ENCODE data around the gene ABR. TPM values are rescaled to one million over a fixed set of nuclear protein-coding genes. Genes with fewer than 3 reads are reported as not detected.

Gene ABR
- total and polyA plus RNA-seq, 4 donors, result 2.7 to 12.9 (median 6.8) TPM

DNA sequence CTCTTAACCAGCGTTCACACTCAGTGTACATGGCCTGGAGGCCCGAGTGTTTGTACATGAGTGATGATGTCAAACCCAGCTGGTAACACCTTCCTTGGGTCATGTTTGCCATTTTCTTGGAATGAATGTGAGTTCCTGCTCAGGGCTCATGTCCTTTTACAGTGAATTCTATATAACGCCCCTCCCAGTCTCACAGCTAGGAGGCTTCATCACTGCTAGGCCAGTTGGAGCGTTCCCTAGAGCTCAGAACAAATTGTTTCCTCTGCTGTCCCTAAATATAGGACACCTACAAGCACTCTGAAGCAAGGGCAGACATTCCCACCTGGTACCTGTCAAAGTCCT lies 177.4 kb downstream of the ABR start:
- H3K36me3 ChIP-seq (ENCODE audit: control insufficient read depth in 4 of 4, insufficient read depth in 3 of 4, low read depth in 1 of 4, low read length in 3 of 4), result peaks cover 3 to 23% (median 13%) of the 10 kb centered on the region in 4 donors
- TF ChIP-seq GABPA (IDR thresholded peaks at IDR 0.05 in 1 of 2, conservative IDR thresholded peaks at IDR 0.05 in 1 of 2) (no peak), SP1 (IDR thresholded peaks at IDR 0.05) (no peak), YY1 (IDR thresholded peaks at IDR 0.05) (no peak), HNF4A (conservative IDR thresholded peaks at IDR 0.05) (no peak), RXRA (IDR thresholded peaks at IDR 0.05) (no peak), NR2F2 (IDR thresholded peaks at IDR 0.05) (no peak), FOXA1 (IDR thresholded peaks at IDR 0.05) (no peak)
- TF ChIP-seq, protein P1, sequence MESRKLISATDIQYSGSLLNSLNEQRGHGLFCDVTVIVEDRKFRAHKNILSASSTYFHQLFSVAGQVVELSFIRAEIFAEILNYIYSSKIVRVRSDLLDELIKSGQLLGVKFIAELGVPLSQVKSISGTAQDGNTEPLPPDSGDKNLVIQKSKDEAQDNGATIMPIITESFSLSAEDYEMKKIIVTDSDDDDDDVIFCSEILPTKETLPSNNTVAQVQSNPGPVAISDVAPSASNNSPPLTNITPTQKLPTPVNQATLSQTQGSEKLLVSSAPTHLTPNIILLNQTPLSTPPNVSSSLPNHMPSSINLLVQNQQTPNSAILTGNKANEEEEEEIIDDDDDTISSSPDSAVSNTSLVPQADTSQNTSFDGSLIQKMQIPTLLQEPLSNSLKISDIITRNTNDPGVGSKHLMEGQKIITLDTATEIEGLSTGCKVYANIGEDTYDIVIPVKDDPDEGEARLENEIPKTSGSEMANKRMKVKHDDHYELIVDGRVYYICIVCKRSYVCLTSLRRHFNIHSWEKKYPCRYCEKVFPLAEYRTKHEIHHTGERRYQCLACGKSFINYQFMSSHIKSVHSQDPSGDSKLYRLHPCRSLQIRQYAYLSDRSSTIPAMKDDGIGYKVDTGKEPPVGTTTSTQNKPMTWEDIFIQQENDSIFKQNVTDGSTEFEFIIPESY (IDR thresholded peaks at IDR 0.05), result no peak
- H3K27me3 ChIP-seq (ENCODE audit: control insufficient read depth in 4 of 4, insufficient read depth in 4 of 4, low read length in 3 of 4), result no peaks in the 10 kb centered on the region
- peaks cover 2 to 46% (median 34%) of the 10 kb centered on the region in 4 donors for H3K4me1 ChIP-seq (ENCODE audit: control insufficient read depth in 4 of 4, insufficient read depth in 4 of 4, low read length in 3 of 4)
- H3K4me3 ChIP-seq (ENCODE audit: low read depth in 1 of 3, low read length in 3 of 3), result no peak overlapping the region
- H3K9me3 ChIP-seq (ENCODE audit: control insufficient read depth in 4 of 4, low read length in 3 of 4), result no peaks in the 10 kb centered on the region
- H3K27ac ChIP-seq (ENCODE audit: low read depth in 1 of 2, low read length in 2 of 2), result peak overlapping the region in 1 of 2 donors; percentile 6
- no peak for DNase-seq (ENCODE audit: low spot score)
- no peak overlapping the region for H3K9ac ChIP-seq (ENCODE audit: low read depth in 1 of 2, low read length in 2 of 2)
- 84% methylated on average over 4 of the region's 4 CpGs for WGBS

DNA sequence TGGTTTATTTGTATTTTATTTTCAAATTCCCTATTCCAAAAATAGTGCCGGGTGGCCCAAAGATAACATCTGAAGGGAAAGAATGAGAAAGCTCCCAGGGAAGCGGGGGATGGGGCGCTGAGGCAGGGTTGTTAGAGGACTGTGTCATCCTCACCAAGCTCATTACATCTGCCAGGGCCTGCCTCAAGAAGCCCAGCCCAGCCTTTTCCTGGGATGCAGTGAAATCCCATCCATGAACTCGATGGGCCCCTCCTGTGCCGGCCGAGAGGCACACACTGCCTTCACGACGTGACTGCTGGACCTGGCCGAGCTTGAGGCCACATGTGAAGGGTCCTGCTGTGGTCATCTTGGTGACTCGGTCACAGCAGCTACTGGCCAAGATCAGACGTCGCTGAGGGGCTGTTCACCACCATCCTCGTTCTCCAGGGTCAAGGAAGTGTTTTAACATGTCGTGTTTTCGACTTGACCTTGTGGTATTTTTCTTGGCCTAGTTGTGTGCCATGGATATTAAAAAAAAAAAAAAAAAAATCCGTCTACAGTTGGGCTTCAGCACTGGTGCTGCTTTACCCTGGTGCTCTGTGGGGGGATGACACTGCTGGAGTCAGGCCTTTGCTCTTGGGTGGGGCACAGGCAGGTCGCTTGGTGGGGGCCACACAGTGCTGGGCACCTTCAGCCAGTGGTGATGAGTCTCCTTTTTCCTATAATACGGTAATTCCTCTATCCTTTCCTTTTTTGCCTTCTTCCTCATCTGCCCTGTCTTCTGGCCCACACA lies 178.0 kb downstream of the ABR start:
- Histone ChIP-seq H3K9ac (ENCODE audit: low read depth in 1 of 2, low read length in 2 of 2) (no peak overlapping the region), H3K4me3 (ENCODE audit: low read depth in 1 of 3, low read length in 3 of 3) (no peak overlapping the region), H3K27me3 (ENCODE audit: control insufficient read depth in 4 of 4, insufficient read depth in 4 of 4, low read length in 3 of 4) (no peaks in the 10 kb centered on the region), H3K27ac (ENCODE audit: low read depth in 1 of 2, low read length in 2 of 2) (peak overlapping the region in 1 of 2 donors; percentile 16), H3K9me3 (ENCODE audit: control insufficient read depth in 4 of 4, low read length in 3 of 4) (no peaks in the 10 kb centered on the region), H3K4me1 (ENCODE audit: control insufficient read depth in 4 of 4, insufficient read depth in 4 of 4, low read length in 3 of 4) (peaks cover 2 to 48% (median 35%) of the 10 kb centered on the region in 4 donors), H3K36me3 (ENCODE audit: control insufficient read depth in 4 of 4, insufficient read depth in 3 of 4, low read depth in 1 of 4, low read length in 3 of 4) (peaks cover 3 to 23% (median 13%) of the 10 kb centered on the region in 4 donors)
- WGBS, result 82% methylated on average over 18 of the region's 18 CpGs
- TF ChIP-seq GABPA (IDR thresholded peaks at IDR 0.05 in 1 of 2, conservative IDR thresholded peaks at IDR 0.05 in 1 of 2) (no peak), HNF4G (IDR thresholded peaks at IDR 0.05) (no peak), TAF1 (conservative IDR thresholded peaks at IDR 0.05) (no peak), YY1 (IDR thresholded peaks at IDR 0.05) (no peak)
- no peak for DNase-seq (ENCODE audit: low spot score)

DNA sequence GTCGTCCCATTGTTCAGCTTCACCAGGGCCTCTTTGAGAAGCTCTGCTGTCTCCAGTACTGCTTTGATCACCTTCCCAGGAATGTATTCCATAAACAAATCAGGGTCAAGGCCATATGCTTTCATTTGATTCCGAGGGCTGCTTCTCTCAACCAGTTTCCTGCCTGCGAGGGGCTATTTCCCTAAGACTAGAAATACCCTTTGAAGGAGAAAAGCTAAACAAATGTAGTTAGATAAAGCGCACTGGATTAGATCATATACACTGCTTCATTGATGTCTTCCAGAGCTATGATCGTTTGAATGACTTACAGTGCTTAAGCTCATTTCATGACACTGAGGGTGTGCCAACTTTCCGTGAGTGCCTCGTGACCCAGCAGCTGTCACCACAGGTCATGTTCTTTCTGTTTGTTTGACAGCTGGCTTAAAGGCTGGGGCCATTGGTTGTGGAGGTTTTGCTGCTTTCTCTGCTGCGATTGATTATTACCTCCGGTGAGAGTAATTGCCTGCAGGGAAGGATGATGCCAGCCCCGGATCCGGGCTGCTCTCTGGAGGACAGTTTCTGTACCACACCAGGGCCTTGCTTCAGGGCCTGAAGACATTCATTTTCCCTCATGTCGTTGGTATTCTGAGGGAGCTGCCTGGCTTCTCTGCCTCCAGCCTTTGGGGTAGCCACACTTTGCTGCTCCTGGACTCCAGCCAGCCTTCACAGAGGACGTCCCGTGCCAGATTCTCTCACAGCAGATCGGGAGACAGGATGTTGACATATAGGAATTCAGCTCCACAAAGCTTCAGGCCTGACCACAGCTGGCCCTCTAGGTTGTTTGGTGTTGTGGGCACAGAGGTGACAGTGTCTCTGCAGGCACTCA lies 179.0 kb downstream of the ABR start:
- Histone ChIP-seq H3K4me1 (ENCODE audit: control insufficient read depth in 4 of 4, insufficient read depth in 4 of 4, low read length in 3 of 4) (peaks cover 2 to 46% (median 35%) of the 10 kb centered on the region in 4 donors), H3K9ac (ENCODE audit: low read depth in 1 of 2, low read length in 2 of 2) (no peak overlapping the region), H3K27me3 (ENCODE audit: control insufficient read depth in 4 of 4, insufficient read depth in 4 of 4, low read length in 3 of 4) (no peaks in the 10 kb centered on the region), H3K36me3 (ENCODE audit: control insufficient read depth in 4 of 4, insufficient read depth in 3 of 4, low read depth in 1 of 4, low read length in 3 of 4) (peaks cover 3 to 23% (median 13%) of the 10 kb centered on the region in 4 donors), H3K27ac (ENCODE audit: low read depth in 1 of 2, low read length in 2 of 2) (peak overlapping the region in 1 of 2 donors; percentile 9), H3K9me3 (ENCODE audit: control insufficient read depth in 4 of 4, low read length in 3 of 4) (no peaks in the 10 kb centered on the region), H3K4me3 (ENCODE audit: low read depth in 1 of 3, low read length in 3 of 3) (no peak overlapping the region)
- DNase-seq (ENCODE audit: low spot score), result no peak
- 39% methylated on average over 15 of the region's 15 CpGs for WGBS
- TF ChIP-seq JUND (IDR thresholded peaks at IDR 0.05), result no peak
- TF ChIP-seq GABPA (IDR thresholded peaks at IDR 0.05 in 1 of 2, conservative IDR thresholded peaks at IDR 0.05 in 1 of 2), result no peak
- no peak for TF ChIP-seq FOXA2 (IDR thresholded peaks at IDR 0.05)
- TF ChIP-seq, protein P2, sequence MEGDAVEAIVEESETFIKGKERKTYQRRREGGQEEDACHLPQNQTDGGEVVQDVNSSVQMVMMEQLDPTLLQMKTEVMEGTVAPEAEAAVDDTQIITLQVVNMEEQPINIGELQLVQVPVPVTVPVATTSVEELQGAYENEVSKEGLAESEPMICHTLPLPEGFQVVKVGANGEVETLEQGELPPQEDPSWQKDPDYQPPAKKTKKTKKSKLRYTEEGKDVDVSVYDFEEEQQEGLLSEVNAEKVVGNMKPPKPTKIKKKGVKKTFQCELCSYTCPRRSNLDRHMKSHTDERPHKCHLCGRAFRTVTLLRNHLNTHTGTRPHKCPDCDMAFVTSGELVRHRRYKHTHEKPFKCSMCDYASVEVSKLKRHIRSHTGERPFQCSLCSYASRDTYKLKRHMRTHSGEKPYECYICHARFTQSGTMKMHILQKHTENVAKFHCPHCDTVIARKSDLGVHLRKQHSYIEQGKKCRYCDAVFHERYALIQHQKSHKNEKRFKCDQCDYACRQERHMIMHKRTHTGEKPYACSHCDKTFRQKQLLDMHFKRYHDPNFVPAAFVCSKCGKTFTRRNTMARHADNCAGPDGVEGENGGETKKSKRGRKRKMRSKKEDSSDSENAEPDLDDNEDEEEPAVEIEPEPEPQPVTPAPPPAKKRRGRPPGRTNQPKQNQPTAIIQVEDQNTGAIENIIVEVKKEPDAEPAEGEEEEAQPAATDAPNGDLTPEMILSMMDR (IDR thresholded peaks at IDR 0.05; ENCODE audit: low read depth, low read length, missing input control), result no peak
- peak; percentile 5 for TF ChIP-seq SP1 (IDR thresholded peaks at IDR 0.05)
- TF ChIP-seq, protein P3, sequence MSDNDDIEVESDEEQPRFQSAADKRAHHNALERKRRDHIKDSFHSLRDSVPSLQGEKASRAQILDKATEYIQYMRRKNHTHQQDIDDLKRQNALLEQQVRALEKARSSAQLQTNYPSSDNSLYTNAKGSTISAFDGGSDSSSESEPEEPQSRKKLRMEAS (IDR thresholded peaks at IDR 0.05), result no peak
- TF ChIP-seq TAF1 (conservative IDR thresholded peaks at IDR 0.05), result no peak
- TF ChIP-seq NR2F2 (IDR thresholded peaks at IDR 0.05), result no peak
- TF ChIP-seq HNF4A (conservative IDR thresholded peaks at IDR 0.05), result peak in 1 of 2 donors; percentile 2
- TF ChIP-seq, protein P4, sequence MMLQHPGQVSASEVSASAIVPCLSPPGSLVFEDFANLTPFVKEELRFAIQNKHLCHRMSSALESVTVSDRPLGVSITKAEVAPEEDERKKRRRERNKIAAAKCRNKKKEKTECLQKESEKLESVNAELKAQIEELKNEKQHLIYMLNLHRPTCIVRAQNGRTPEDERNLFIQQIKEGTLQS (IDR thresholded peaks at IDR 0.05), result no peak
- TF ChIP-seq, protein P5, sequence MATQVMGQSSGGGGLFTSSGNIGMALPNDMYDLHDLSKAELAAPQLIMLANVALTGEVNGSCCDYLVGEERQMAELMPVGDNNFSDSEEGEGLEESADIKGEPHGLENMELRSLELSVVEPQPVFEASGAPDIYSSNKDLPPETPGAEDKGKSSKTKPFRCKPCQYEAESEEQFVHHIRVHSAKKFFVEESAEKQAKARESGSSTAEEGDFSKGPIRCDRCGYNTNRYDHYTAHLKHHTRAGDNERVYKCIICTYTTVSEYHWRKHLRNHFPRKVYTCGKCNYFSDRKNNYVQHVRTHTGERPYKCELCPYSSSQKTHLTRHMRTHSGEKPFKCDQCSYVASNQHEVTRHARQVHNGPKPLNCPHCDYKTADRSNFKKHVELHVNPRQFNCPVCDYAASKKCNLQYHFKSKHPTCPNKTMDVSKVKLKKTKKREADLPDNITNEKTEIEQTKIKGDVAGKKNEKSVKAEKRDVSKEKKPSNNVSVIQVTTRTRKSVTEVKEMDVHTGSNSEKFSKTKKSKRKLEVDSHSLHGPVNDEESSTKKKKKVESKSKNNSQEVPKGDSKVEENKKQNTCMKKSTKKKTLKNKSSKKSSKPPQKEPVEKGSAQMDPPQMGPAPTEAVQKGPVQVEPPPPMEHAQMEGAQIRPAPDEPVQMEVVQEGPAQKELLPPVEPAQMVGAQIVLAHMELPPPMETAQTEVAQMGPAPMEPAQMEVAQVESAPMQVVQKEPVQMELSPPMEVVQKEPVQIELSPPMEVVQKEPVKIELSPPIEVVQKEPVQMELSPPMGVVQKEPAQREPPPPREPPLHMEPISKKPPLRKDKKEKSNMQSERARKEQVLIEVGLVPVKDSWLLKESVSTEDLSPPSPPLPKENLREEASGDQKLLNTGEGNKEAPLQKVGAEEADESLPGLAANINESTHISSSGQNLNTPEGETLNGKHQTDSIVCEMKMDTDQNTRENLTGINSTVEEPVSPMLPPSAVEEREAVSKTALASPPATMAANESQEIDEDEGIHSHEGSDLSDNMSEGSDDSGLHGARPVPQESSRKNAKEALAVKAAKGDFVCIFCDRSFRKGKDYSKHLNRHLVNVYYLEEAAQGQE (IDR thresholded peaks at IDR 0.05), result no peak
- no peak for TF ChIP-seq YY1 (IDR thresholded peaks at IDR 0.05)
- no peak for TF ChIP-seq FOXA1 (IDR thresholded peaks at IDR 0.05)
- peak; percentile 41 for TF ChIP-seq RXRA (IDR thresholded peaks at IDR 0.05)
- TF ChIP-seq HNF4G (IDR thresholded peaks at IDR 0.05), result no peak
- TF ChIP-seq EGR1 (IDR thresholded peaks at IDR 0.05; ENCODE audit: low read depth in 2 of 2), result no peak

Data from liver (tissue), 9 donors.